Caco-2 (cell line): Measurements from ENCODE around the gene SSX2IP. TPM values are rescaled to one million over a fixed set of nuclear protein-coding genes. Genes with fewer than 3 reads are reported as not detected.

Experiments used
- BruUV-seq: library from RNA; stranded (reverse); fragments of 400-500 nt; replicated peaks from 2 replicates; lab custom pipeline; 2021; lab: Mats Ljungman, UMichigan
- CTCF ChIA-PET: fragments of 300-600 bp; sonication (Branson Sonifier 250); formaldehyde crosslinking; loops from one replicate; lab custom pipeline; 2022; ENCODE audit warnings: antibody characterized with exemption; lab: Charles Lee
- POLR2A ChIA-PET: fragments of 300-600 bp; sonication (Branson Sonifier 250); formaldehyde crosslinking; loops from one replicate; lab custom pipeline; 2022; ENCODE audit warnings: antibody characterized with exemption; lab: Charles Lee
- DNase-seq, 2 experiments: peaks; one replicate each; pipeline versions ENCODE4 v3.0.0 to v3.0.0-alpha.2; 2020 to 2022
- H3K27me3 ChIP-seq: replicated peaks from 2 replicates; pipeline ENCODE4 v1.6.0; 2011; ENCODE audit warnings: low read length; ENCODE audit not compliant: control insufficient read depth, insufficient read depth
- H3K36me3 ChIP-seq: 2 replicates; pipeline ENCODE4 v1.5.1; 2011; ENCODE audit warnings: low read length; ENCODE audit not compliant: control insufficient read depth, insufficient read depth
- H3K4me1 ChIP-seq: fragments of 250-450 bp; sonication (Bioruptor Pico); 2 replicates; pipeline ENCODE4 v1.5.1; 2020; ENCODE audit warnings: mild to moderate bottlenecking
- H3K4me3 ChIP-seq: 2 replicates; pipeline ENCODE4 v1.5.1; 2011; ENCODE audit warnings: low read depth, mild to moderate bottlenecking, control low read depth, low read length
- H3K9me3 ChIP-seq: fragments of 250-450 bp; sonication (Bioruptor Pico); 2 replicates; pipeline ENCODE4 v1.5.1; 2020; ENCODE audit warnings: mild to moderate bottlenecking, moderate library complexity
- H3K27ac Mint-ChIP-seq: one replicate; pipeline ENCODE4 v1.8.0; 2022; ENCODE audit warnings: mixed read lengths; ENCODE audit not compliant: unreplicated experiment
- H3K27me3 Mint-ChIP-seq: one replicate; pipeline ENCODE4 v1.8.0; 2022; ENCODE audit warnings: mixed read lengths; ENCODE audit not compliant: insufficient read depth, unreplicated experiment
- H3K36me3 Mint-ChIP-seq: one replicate; pipeline ENCODE4 v1.8.0; 2022; ENCODE audit warnings: mild to moderate bottlenecking, mixed read lengths; ENCODE audit not compliant: insufficient read depth, unreplicated experiment
- H3K4me1 Mint-ChIP-seq: one replicate; pipeline ENCODE4 v1.8.0; 2022; ENCODE audit warnings: low read depth, mixed read lengths; ENCODE audit not compliant: unreplicated experiment
- H3K4me3 Mint-ChIP-seq: one replicate; pipeline ENCODE4 v1.8.0; 2022; ENCODE audit warnings: mild to moderate bottlenecking, moderate library complexity, mixed read lengths; ENCODE audit not compliant: unreplicated experiment
- H3K9me3 Mint-ChIP-seq: one replicate; pipeline ENCODE4 v1.8.0; 2022; ENCODE audit warnings: mixed read lengths; ENCODE audit not compliant: unreplicated experiment
- intact Hi-C: fragments of 100-400 bp; cut with micrococcal nuclease; formaldehyde crosslinking; loops from one replicate; pipeline ENCODE4 v1.10.0; 2022; ENCODE audit not compliant: unreplicated experiment
- total RNA-seq: library from RNA; stranded (reverse); gene quantifications from 2 replicates; pipeline ENCODE4 v1.2.3, GENCODE V29; 2022
- TF ChIP-seq, protein P1 (sequence below), 2 experiments: fragments of 200-600 bp in 1 of 2; IDR thresholded peaks; 1 replicate in 1 of 2; 2 replicates in 1 of 2; pipeline versions ENCODE4 v1.5.1 to v1.8.0; 2011 to 2022; ENCODE audit warnings: antibody characterized with exemption in 1 of 2, control low read depth in 1 of 2, inconsistent platforms in 1 of 2, low read depth in 1 of 2, low read length in 1 of 2, mild to moderate bottlenecking in 1 of 2, moderate library complexity in 1 of 2; ENCODE audit not compliant: insufficient read depth in 1 of 2, severe bottlenecking in 1 of 2, unreplicated experiment in 1 of 2

Gene SSX2IP
- total RNA-seq, 1 experiment from 2014 or later = 15.3 TPM

DNA sequence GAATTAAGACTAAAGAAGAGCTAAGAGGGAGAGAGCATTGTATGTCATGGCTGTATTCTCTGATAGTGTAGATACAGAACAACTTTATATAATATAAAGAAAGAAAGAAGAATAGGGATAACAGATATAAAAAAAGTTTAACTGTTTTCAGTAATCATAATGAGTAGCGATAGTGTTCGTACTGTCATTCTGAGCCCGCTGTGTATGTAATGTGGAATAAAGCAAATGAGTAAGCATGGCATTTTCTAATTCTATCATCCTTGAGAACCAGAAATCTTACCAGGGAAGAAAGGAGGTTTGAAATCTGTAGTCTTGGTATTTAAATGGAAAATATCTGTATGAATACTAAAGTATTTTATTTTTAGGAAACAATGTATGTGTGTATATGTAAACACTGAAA is 46.7 kb upstream of the SSX2IP start:
- Mint-ChIP-seq H3K9me3 (no peaks in the 10 kb centered on the region), H3K36me3 (no peaks in the 10 kb centered on the region), H3K27ac (no peak overlapping the region), H3K4me1 (no peaks in the 10 kb centered on the region), H3K4me3 (no peak overlapping the region), H3K27me3 (peaks cover 5% of the 10 kb centered on the region)
- Histone ChIP-seq H3K27me3 (no peaks in the 10 kb centered on the region), H3K36me3 (no peaks in the 10 kb centered on the region), H3K4me3 (no peak overlapping the region), H3K9me3 (no peaks in the 10 kb centered on the region), H3K4me1 (no peaks in the 10 kb centered on the region)
- POLR2A ChIA-PET = no interaction called here
- BruUV-seq = no TSS peak
- CTCF ChIA-PET = no interaction called here
- no peak for DNase-seq
- intact Hi-C loops = no loop called here
- TF ChIP-seq, protein P1, sequence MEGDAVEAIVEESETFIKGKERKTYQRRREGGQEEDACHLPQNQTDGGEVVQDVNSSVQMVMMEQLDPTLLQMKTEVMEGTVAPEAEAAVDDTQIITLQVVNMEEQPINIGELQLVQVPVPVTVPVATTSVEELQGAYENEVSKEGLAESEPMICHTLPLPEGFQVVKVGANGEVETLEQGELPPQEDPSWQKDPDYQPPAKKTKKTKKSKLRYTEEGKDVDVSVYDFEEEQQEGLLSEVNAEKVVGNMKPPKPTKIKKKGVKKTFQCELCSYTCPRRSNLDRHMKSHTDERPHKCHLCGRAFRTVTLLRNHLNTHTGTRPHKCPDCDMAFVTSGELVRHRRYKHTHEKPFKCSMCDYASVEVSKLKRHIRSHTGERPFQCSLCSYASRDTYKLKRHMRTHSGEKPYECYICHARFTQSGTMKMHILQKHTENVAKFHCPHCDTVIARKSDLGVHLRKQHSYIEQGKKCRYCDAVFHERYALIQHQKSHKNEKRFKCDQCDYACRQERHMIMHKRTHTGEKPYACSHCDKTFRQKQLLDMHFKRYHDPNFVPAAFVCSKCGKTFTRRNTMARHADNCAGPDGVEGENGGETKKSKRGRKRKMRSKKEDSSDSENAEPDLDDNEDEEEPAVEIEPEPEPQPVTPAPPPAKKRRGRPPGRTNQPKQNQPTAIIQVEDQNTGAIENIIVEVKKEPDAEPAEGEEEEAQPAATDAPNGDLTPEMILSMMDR (IDR thresholded peaks at IDR 0.05; ENCODE audit: insufficient read depth in 1 of 2, low read depth in 1 of 2, low read length in 1 of 2, severe bottlenecking in 1 of 2, unreplicated experiment in 1 of 2) = no peak

DNA sequence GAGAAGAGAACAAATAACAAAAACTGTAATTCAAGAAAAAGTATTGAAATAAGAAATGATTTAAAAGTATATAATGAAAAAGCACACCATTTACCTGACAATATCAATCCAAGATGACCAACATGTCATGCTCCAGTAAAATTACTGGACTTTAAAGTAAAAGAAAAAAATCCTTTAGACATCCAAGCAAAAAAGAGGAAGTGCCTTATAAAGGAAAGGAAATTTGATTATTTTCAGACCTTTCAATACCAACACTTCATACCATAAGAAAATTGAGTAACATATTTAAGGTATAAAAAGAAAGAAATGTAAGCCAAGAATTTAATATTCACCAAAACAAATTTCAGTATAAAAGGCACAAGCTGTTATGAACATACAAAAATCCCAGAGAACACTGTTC is 46.2 kb upstream of the SSX2IP start:
- H3K27ac Mint-ChIP-seq = no peak overlapping the region
- POLR2A ChIA-PET = no interaction called here

DNA sequence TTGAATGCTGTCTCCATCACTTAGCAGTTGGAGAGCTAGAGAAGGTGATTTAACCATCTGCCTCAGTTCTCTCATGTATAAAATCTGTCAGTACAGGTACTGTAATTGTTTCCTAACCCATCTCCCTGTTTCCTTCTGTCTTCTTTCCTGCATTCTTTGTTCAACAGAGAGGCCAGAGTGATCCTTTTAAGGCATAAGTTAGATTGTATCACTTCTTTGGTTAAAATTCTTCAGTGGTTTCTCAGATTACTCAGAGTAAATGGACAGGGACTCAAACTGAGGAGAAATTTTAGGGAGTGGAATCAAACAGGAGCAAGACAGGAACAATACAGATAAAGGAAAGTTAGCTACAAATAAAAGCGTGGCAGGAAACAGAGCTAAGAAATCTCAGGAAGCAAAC is 45.2 kb upstream of the SSX2IP start:
- no peaks in the 10 kb centered on the region for H3K9me3 Mint-ChIP-seq
- no peaks in the 10 kb centered on the region for H3K36me3 Mint-ChIP-seq
- TF ChIP-seq, protein P1 (IDR thresholded peaks at IDR 0.05; ENCODE audit: insufficient read depth in 1 of 2, low read depth in 1 of 2, low read length in 1 of 2, severe bottlenecking in 1 of 2, unreplicated experiment in 1 of 2) = no peak
- H3K4me1 Mint-ChIP-seq = no peaks in the 10 kb centered on the region
- no TSS peak for BruUV-seq
- no peak overlapping the region for H3K27ac Mint-ChIP-seq
- ChIA-PET CTCF (no interaction called here), POLR2A (no interaction called here)
- H3K4me3 Mint-ChIP-seq = no peak overlapping the region
- DNase-seq = no peak
- no peaks in the 10 kb centered on the region for H3K9me3 ChIP-seq
- peaks cover 8% of the 10 kb centered on the region for H3K27me3 Mint-ChIP-seq
- no peaks in the 10 kb centered on the region for H3K27me3 ChIP-seq
- no peaks in the 10 kb centered on the region for H3K36me3 ChIP-seq
- H3K4me3 ChIP-seq = no peak overlapping the region
- intact Hi-C loops = no loop called here
- no peaks in the 10 kb centered on the region for H3K4me1 ChIP-seq

More for the DNA sequence above, 46.2 kb upstream of the SSX2IP start:
- H3K27me3 ChIP-seq = no peaks in the 10 kb centered on the region
- no peaks in the 10 kb centered on the region for H3K9me3 ChIP-seq
- Mint-ChIP-seq H3K27me3 (peaks cover 2% of the 10 kb centered on the region), H3K36me3 (no peaks in the 10 kb centered on the region), H3K4me3 (no peak overlapping the region), H3K4me1 (no peaks in the 10 kb centered on the region), H3K9me3 (no peaks in the 10 kb centered on the region)
- no peaks in the 10 kb centered on the region for H3K4me1 ChIP-seq
- BruUV-seq = no TSS peak
- TF ChIP-seq, protein P1 (IDR thresholded peaks at IDR 0.05; ENCODE audit: insufficient read depth in 1 of 2, low read depth in 1 of 2, low read length in 1 of 2, severe bottlenecking in 1 of 2, unreplicated experiment in 1 of 2) = no peak
- no peak for DNase-seq
- no peak overlapping the region for H3K4me3 ChIP-seq
- CTCF ChIA-PET = no interaction called here
- no peaks in the 10 kb centered on the region for H3K36me3 ChIP-seq
- intact Hi-C loops = no loop called here
